ENCODE measurements around the gene OPN3.
A peak's percentile ranks its signal among the peaks of the same experiment; 100 is the strongest.

The OPN3 gene

GRCh38 chr1:241615043-241615974 lies 24.9 kb downstream of the OPN3 start:
- no peak for DNase-seq

GRCh38 chr1:241614572-241614971 lies 25.6 kb downstream of the OPN3 start:
- DNase-seq = no peak

GRCh38 chr1:241614144-241614543 lies 26.0 kb downstream of the OPN3 start:
- DNase-seq = no peak

GRCh38 chr1:241612533-241613477 lies 27.4 kb downstream of the OPN3 start:
- DNase-seq = no peak

- no peak for DNase-seq
Observed at GRCh38 chr1:241611736-241612135, 28.4 kb downstream of the OPN3 start.

- DNase-seq = peak; percentile 74
Observed at GRCh38 chr1:241611063-241611462, 29.1 kb downstream of the OPN3 start.

- no peak for DNase-seq
Observed at GRCh38 chr1:241610056-241610815, 29.9 kb downstream of the OPN3 start.

- DNase-seq = no peak
Observed at GRCh38 chr1:241608379-241609033, 31.7 kb downstream of the OPN3 start.

- no peak for DNase-seq
Observed at GRCh38 chr1:241607497-241607896, 32.7 kb downstream of the OPN3 start.

- DNase-seq = no peak
Observed at GRCh38 chr1:241606544-241606943, 33.6 kb downstream of the OPN3 start.

- no peak for DNase-seq
Observed at GRCh38 chr1:241605146-241605805, 34.9 kb downstream of the OPN3 start.

- DNase-seq = no peak
Observed at GRCh38 chr1:241603731-241604245, 36.4 kb downstream of the OPN3 start.

- DNase-seq = no peak
Observed at GRCh38 chr1:241600496-241600901, 39.7 kb downstream of the OPN3 start.

GRCh38 chr1:241598249-241598648 lies 41.9 kb downstream of the OPN3 start:
- DNase-seq = no peak

GRCh38 chr1:241596633-241597032 lies 43.5 kb downstream of the OPN3 start:
- DNase-seq = no peak

GRCh38 chr1:241593186-241593585 lies 47.0 kb downstream of the OPN3 start:
- DNase-seq = no peak

- no peak for DNase-seq
Observed at GRCh38 chr1:241592273-241592958, 47.8 kb downstream of the OPN3 start.

GRCh38 chr1:241591736-241592135 lies 48.4 kb downstream of the OPN3 start:
- no peak for DNase-seq

GRCh38 chr1:241591317-241591716 lies 48.9 kb downstream of the OPN3 start:
- DNase-seq = no peak

- DNase-seq = no peak
Observed at GRCh38 chr1:241590719-241591118, 49.5 kb downstream of the OPN3 start.

- no peak for DNase-seq
Observed at GRCh38 chr1:241589521-241589920, 50.6 kb downstream of the OPN3 start.

All from CD4-positive, alpha-beta T cell treated with Interleukin-4 for 4 hours (primary cell).